ENCODE data around the gene NCBP3.
A peak's percentile ranks its signal among the peaks of the same experiment; 100 is the strongest.
"Not testable (repeated sequence)": the region's sequence is repeated elsewhere in the genome, so short reads cannot be mapped to it uniquely, and the experiment has no call there.

Gene NCBP3

DNA sequence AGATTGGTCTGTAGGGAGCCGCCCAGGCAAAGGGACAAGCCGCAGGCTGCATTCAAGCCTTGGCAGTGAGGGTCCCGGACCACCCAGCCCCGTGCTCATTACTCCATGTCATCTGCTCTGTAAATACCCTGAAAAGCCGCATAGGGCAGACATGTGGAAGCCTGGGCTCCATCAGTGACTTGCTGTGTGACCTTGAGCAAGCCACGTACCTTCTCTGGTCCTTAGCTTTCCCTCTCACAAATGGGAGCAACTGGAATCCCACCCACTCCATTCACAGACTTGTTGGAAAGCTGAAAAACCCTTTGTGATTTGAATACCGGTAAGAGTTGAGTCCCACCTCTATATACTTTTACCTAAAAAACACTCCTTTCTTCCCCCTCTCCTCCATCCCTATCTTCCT lies 34.9 kb upstream of the NCBP3 start:
- DNase-seq, result no peak

DNA sequence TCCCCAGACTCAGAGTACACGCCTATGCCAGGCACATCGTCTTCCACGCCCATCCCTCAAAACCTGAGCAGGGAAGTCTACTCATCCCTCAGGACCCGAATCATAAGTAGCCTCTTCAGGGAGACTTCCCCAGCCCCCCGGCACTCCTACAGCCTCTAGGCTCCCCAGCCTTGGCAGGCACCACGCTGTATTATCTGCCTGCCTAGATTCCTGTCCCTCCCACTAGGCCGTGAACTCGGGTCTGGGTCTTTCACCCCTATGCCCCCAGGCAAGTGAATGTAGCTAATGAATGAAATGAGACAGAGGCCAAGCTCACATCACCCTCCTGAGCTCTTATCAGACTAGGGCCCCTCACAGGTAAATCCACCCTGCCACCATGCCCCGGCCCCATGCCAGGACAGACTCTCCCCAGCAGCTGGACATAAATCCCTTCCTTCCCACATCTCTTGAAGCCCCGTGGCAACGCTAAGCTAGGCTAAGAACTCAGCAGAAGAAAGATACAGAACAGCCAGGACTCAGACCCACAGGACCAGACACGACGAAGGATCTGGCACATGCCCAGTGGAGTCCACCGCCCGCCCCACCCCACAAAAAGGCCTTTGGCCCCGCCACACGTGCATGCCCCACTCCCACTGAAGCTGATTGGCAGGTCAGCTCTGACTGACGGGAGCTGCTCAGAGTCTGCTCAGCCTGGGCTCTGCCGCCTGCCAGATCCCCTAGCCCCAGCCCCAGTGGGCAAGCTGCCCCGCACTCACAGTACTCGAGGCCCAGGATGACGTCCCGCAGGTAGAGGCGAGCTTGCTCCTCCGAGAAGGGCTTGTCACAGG lies 33.8 kb upstream of the NCBP3 start:
- no peak for DNase-seq

GRCh38 chr17:3879186-3879585 lies 33.1 kb upstream of the NCBP3 start:
- DNase-seq, result peak; percentile 22

DNA sequence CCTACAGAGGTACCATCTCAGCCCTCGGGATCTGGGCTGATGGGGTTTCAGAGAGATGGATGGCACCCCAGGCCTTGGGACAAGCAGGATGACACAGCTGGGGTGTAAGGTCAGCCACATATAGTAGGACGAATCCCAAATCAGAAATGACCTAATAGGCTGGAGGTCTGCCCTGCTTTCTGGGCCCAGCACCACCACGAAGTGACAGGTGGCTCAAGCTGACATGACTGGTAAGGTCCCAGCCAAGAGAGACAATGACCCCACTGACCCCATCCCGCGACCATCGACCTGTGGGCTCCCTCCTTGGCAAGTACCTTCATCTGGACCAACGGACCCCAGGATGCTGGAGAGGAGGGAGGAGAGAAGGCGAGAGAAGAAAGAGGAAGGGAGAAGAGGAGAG lies 31.2 kb upstream of the NCBP3 start:
- no peak for DNase-seq

GRCh38 chr17:3875317-3875716 lies 29.3 kb upstream of the NCBP3 start:
- no peak for DNase-seq

- no peak for DNase-seq
These were observed 27.8 kb upstream of the NCBP3 start for GRCh38 chr17:3873862-3874261.

- no peak for DNase-seq
These were observed 24.8 kb upstream of the NCBP3 start for GRCh38 chr17:3870871-3871306.

DNA sequence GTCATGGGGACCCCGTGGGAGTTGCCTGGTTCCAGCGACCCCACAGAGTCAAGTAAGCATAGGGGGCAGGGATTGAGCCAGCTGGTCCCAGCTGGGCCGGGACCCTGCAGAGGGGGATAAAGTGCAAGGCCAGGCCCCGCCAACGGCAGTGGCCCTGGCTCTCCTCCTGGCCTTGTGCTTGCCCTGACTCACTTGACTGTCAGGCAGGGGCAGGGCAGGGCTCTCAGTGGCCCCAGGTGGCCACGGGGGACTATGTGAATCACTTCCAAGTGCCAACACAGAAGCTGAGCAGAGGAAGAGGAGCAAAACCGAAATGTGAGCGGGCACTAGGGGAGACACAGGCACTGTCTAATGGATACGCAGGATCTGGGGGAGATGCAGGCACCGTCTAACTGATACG lies 21.6 kb upstream of the NCBP3 start:
- DNase-seq, result no peak

DNA sequence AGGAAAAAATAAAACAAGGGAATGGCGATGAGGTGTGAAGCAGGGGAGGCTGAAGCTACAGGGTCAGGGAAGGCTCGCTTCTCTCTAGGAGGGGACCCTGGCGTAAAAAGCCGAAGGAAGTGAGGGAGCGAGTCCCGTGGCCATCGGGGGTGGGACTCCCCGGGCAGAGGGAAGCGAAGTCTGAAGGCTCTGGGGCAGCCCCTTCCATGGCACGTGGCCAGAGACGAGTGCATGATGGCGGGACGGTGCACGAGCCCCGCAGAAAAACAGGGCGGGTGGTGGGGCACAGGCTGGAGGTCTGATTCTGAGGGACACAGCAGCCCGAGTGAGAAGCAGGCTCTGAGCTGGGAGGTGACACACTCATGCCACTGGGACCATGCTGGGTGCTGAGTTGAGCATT lies 21.1 kb upstream of the NCBP3 start:
- DNase-seq, result no peak

GRCh38 chr17:3866276-3866675 lies 20.2 kb upstream of the NCBP3 start:
- no peak for DNase-seq

DNA sequence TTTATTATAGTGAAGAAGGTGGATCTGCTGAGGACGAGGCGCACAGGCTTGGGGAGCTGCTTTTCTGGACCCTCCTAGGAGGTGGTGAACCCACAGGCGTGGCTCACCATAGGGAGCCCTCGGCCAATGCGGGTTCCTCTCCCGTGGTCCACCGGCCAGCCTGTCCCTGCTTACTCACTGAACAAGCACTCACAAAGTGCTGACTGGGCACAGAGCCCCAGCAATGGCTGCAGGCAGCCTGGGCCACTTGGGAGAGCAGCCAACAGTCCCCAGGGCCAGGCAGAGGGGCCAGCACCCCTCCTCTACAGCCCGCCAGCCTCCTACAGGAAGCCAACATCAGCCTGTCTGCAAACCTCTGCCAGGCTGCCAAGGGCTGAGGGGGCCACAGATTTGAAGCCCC lies 19.1 kb upstream of the NCBP3 start:
- DNase-seq, result no peak

DNA sequence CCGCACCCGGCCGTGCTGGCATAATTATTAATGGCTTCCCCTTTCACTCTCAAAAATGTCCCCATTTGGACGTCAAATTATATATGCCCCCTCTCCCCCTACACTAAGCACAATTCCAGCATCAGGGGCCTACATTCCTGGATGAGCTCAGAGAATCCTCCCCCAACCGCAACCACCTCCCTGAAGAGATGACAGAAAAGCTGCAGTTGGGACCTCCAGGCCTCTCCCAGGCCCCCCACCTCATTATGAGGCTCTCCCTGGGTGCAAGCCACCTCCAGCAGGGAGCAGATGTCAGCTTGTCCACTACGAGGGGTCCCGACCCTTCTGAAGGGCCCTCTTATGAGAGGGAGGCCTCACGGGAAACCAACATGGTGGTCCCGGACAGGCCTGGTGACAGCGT lies 18.5 kb upstream of the NCBP3 start:
- no peak for DNase-seq

GRCh38 chr17:3861761-3862681 lies 16.0 kb upstream of the NCBP3 start:
- DNase-seq, result no peak

DNA sequence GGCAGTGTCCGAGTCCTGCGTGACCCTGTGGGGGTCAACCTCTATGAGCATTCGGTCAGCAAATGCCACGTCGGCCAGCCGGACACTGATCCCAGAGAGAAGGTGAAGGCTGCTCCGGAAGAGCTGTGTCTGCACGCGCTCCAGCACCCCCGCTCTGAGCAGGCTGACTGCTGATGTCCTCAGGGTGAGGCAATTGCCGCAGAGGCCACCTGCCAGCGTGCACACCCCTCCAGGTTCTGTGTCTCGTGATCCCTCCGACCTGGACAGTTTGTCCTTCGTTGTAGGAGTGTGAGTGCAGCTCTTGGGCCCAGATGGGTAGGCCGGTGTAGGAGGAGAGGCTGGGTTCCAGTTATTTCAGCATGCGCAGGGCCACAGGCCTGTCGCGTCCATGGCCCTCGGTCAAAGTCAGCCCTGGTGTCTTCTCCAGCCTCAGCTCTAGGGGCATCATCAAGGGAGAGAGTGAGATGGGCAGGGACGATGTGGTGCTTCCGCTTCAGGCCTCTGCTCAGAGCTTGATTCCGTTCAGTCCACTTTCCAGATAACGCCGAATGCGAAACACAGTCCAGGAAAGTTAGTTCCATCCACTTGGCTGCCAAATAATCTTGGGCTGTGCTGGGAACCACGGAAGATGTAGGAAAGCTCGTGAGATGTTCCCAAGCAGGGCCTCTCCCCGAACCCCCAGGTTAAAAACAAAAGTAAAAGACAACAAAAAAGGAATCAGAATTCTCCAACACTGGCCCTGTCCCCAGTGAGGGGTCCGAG lies 15.1 kb upstream of the NCBP3 start:
- DNase-seq, result no peak

- DNase-seq, result no peak
These were observed 13.9 kb upstream of the NCBP3 start for GRCh38 chr17:3859940-3860339.

GRCh38 chr17:3857261-3858105 lies 11.4 kb upstream of the NCBP3 start:
- DNase-seq, result no peak

- DNase-seq, result not testable (repeated sequence)
These were observed 8.2 kb upstream of the NCBP3 start for GRCh38 chr17:3854204-3854603.

- no peak for DNase-seq
These were observed 6.5 kb upstream of the NCBP3 start for GRCh38 chr17:3852561-3852960.

DNA sequence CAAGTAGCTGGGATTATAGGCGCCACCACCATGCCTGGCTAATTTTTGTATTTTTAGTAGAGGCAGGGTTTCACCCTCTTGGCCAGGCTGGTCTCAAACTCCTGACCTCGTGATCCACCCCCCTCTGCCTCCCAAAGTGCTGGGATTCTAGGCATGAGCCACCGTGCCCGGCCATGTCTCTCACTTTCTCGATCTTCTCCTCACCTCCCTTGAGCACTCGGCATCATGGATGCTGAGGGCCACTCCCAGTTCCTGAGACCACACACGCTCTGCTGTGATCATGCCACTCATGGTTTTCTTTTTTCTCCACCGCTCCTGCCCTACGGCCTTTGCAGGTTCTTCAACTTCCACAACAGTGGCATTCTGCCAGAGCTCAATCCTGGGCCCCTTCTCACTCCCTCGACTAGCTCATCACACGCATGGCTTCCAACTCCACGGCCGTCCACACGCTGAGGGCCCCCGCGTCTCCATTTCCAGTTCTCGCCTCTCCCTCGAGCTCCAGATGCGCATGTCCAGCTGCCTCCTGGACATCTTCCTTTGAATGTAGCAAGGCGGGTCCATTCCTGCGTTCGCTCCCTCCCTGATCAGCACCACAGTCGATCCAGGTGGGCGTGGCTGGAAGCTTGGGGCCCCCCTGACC lies 5.5 kb upstream of the NCBP3 start:
- DNase-seq, result no peak

DNA sequence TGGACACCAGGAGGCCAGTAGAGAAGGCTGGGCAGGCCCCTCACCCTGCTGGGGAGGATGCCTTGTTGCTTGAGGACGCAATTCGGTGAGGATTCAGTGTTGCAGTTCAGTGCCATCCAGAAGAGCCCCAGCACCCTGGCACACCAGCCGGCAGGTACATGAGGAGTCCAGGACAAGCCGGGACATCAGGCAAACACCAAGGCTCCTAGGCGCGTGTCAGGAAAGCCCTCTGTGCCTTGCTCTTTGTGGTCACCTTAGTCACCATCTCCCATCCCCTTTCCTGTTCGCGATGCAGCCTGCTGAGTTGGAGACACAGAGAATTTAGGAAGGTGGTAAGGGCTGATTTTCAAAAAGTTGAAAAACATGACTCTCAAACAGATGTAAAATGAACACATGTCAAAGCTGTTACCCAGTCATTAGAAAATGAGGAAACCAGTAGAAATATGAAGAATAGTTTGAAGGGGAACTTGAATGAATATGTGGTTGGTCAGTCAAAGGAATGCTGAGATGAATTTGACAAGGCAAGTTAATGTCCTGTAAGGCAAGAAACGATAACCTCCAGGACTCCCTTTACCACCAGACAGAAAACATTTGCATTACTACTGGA lies 2.3 kb upstream of the NCBP3 start:
- no peak for DNase-seq

DNA sequence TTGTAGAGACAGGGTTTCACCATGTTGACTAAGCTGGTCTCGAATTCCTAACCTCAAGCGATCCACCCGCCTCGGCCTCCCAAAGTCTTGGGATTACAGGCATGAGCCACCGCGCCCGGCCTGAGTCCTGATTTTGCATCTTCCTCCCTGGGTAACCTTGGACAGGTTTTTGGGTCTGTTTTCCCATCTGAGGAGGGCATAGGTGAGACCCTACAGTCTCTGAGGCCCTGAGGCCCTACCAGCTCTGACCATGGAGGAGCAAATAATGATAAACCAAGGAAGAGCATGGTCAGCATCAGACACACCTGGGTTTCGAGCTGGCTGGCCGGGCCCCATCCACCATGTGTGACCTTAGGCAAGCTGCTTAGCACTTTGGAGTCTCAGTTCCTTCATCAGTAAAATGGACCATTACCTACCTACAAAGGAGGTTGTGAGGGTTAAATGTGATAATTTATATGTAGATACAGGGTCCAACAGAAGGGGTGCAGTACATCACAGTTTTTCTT lies 1.2 kb upstream of the NCBP3 start:
- DNase-seq, result no peak
